GM12892 (cell line): ENCODE results near the gene NECTIN4.

Experiments used
- POLR2A ChIP-seq: IDR thresholded peaks from 2 replicates; pipeline ENCODE4 v1.6.1; 2011; ENCODE audit warnings: low read depth, low read length, control low read depth
- POLR2AphosphoS5 ChIP-seq: IDR thresholded peaks from 2 replicates; pipeline ENCODE4 v1.6.1; 2011; ENCODE audit warnings: low read depth, low read length, control low read depth
- TAF1 ChIP-seq: IDR thresholded peaks from 2 replicates; pipeline ENCODE4 v1.6.1; 2011; ENCODE audit warnings: low read depth, mild to moderate bottlenecking, control low read depth, low read length, borderline replicate concordance

GRCh38 chr1:161083748-161084596 lies 5.4 kb downstream of the NECTIN4 start:
- TF ChIP-seq POLR2A (no peak), POLR2AphosphoS5 (no peak), TAF1 (no peak)
